Neuron (in vitro differentiated cells): Measurements from ENCODE around the gene CAMSAP2.

Experiments used
- H2AFZ ChIP-seq: one replicate; pipeline ENCODE4 v1.6.1; 2013; ENCODE audit warnings: low read depth, mild to moderate bottlenecking, inconsistent platforms, low read length, moderate library complexity
- H3K27me3 ChIP-seq: one replicate; pipeline ENCODE4 v1.6.1; 2013; ENCODE audit warnings: low read length; ENCODE audit not compliant: insufficient read depth
- H3K36me3 ChIP-seq: one replicate; pipeline ENCODE4 v1.6.1; 2013; ENCODE audit warnings: low read length; ENCODE audit not compliant: insufficient read depth
- H3K4me1 ChIP-seq: one replicate; pipeline ENCODE4 v1.6.1; 2013; ENCODE audit warnings: low read length; ENCODE audit not compliant: insufficient read depth
- H3K4me3 ChIP-seq: 2 replicates; pipeline ENCODE4 v1.5.1; 2013; ENCODE audit warnings: mild to moderate bottlenecking, low read length, moderate library complexity
- H3K9me3 ChIP-seq: one replicate; pipeline ENCODE4 v1.6.1; 2013; ENCODE audit warnings: low read length

Gene CAMSAP2

DNA sequence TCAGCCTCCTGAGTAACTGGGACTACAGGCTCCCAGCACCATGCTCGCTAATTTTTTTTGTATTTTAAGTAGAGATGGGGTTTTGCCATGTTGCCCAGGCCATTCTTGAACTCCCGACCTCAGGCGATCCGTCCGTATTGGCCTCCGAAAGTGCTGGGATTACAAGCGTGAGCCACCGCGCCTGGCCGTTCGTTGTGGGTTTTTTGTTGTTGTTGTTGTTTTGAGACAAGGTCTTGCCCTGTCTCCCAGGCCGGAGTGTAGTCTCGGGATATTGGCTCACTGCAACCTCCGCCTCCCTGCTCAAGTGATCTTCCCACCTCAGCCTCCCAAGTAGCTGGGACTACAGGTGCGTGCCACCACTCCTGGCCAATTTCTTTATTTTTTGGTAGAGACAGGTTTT, 151.3 kb downstream of the CAMSAP2 start:
- H3K4me1 ChIP-seq, result peaks cover 32% of the 10 kb centered on the region
- no peaks in the 10 kb centered on the region for H3K27me3 ChIP-seq
- no peaks in the 10 kb centered on the region for H3K9me3 ChIP-seq
- no peak overlapping the region for H3K4me3 ChIP-seq
- H2AFZ ChIP-seq, result no peak overlapping the region
- H3K36me3 ChIP-seq, result peaks cover 4% of the 10 kb centered on the region

DNA sequence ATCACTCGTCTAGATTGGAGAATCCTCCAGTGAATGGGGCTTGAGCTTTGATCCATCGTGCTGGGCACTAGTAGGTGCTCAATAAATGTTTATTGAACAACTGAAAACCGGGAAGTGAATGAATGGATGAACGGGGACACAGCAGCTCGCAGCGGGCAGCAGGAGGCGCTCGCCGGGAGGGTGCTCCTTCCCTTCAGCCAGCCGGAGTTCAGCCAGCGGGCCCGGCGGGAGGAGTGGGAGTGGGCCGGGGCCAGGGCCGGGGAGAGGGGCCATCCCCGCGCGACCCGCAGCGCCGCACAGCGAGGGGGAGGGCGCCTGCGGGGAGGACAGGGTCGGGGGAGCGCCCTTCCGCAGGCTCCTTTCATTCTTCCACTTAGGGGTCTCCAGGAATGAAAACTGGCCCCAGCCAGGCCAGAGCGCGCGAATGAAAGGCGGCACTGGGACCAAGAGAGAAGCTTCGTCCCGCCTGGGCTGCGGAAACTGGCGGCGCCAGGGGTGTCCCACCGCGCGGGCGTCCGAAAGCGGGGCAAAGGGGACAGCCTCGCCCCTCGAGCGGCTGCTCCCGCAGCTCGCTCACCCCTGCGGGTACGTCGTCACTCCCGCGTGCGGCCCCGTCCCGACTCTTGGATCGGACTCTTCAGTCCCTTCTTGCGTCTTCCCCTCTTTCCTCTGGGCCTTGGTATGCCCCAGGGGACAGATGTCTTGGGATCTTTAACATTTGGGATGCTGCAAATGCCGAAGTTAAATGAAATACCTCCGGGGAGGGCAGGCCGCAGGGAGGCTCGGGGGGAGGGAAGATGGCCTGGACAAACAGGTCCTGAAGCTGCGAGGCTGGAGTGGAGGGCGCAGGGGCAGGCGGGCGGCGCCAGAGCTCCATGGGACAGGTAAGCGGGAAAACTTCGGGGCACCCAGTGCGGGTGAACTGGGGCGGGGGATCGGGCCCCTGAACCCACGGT, 152.4 kb downstream of the CAMSAP2 start:
- Histone ChIP-seq H3K9me3 (no peaks in the 10 kb centered on the region), H3K4me3 (peak overlapping the region; percentile 96), H2AFZ (peak overlapping the region; percentile 86), H3K27me3 (no peaks in the 10 kb centered on the region), H3K4me1 (peaks cover 32% of the 10 kb centered on the region), H3K36me3 (peaks cover 4% of the 10 kb centered on the region)

DNA sequence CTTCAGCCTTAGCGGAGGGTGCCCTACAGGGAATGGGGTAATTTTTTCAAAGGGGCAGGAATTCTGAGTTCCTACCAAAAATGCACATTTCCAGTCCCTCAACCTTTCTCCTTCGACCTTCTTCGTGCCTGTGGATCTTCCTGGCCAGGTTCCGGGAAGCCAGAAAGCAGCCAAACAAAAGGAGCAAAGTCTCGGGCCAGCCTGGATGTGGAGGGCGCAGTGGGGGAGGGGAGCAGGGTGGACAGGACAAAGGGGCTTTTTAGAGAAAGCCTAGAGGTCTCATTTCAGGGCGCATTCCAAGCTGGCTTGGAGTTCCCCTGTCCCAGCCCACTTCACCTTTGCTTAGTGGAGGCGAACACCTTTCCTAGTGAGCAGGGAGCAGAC, 153.1 kb downstream of the CAMSAP2 start:
- Histone ChIP-seq H3K27me3 (no peaks in the 10 kb centered on the region), H3K4me1 (peaks cover 32% of the 10 kb centered on the region), H3K4me3 (peak overlapping the region; percentile 96), H3K36me3 (peaks cover 4% of the 10 kb centered on the region), H2AFZ (peak overlapping the region; percentile 86), H3K9me3 (no peaks in the 10 kb centered on the region)

DNA sequence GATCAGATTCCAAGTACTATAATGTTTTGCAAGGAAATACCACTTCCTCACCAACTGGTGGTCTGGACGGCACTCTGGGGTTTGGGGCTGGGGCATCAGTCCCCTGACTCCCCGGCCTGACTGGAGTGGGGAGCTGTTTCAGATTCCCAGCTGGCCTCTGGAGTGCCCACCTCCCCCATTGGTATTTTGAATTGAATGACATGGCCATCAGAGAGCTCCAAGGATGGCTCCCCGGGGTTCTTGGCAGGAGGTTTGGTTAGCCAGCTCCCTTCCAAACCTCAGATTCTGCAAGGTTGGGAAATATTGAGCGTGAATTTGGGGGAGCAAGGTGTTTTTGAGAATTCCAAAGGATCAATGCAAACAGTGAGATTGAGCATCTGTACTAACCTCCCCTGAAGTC, 153.9 kb downstream of the CAMSAP2 start:
- Histone ChIP-seq H3K4me1 (peaks cover 31% of the 10 kb centered on the region), H3K9me3 (no peaks in the 10 kb centered on the region), H3K36me3 (peaks cover 9% of the 10 kb centered on the region), H3K27me3 (no peaks in the 10 kb centered on the region), H2AFZ (peak overlapping the region; percentile 86), H3K4me3 (peak overlapping the region; percentile 96)

DNA sequence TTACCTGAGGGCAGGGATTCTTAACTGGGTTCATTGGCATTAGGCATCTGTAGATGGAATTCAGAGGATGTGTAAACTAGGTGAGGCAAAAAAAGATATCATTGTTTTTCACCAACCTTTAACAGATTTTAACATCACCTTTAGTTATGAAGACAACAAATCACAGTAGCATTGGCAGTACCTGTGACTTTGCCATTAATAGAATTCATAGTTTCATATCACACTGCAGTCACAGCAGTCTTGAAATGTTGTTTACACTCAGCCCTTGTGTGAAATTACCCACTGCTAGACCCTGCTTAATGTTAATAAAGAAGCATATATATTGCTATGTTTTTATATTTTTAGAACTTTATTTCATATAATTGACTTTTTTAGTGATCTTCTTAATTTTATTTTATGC, 154.3 kb downstream of the CAMSAP2 start:
- H3K4me3 ChIP-seq, result peak overlapping the region; percentile 96
- H2AFZ ChIP-seq, result no peak overlapping the region
- H3K9me3 ChIP-seq, result no peaks in the 10 kb centered on the region
- peaks cover 27% of the 10 kb centered on the region for H3K4me1 ChIP-seq
- H3K27me3 ChIP-seq, result no peaks in the 10 kb centered on the region
- H3K36me3 ChIP-seq, result peaks cover 13% of the 10 kb centered on the region

DNA sequence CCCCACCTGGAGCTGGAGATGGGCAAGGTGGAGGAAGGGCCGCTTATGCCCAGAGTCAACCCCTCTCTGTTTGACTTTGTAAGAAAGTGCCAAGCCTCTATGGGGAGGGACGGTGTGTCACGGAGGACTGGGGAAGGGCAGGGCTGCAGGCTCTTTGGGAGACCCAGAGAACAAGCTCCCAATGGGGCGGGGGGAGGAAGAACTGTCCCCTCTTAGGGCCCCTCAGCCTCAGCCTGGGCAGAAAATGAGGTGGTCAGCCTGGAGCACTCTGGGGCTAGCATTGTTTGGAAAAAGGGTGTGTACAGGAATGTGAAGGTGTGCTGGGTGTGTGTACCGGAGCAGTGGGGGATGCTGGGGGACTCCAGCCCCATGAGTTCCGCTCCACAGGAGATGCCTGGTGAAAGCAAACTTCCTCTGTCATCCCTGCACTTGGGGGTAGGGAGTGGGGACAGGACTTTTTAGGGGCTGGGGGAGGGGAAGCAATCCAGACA, 154.8 kb downstream of the CAMSAP2 start:
- Histone ChIP-seq H2AFZ (no peak overlapping the region), H3K4me3 (peak overlapping the region; percentile 96), H3K36me3 (peaks cover 18% of the 10 kb centered on the region), H3K4me1 (peaks cover 27% of the 10 kb centered on the region), H3K27me3 (no peaks in the 10 kb centered on the region), H3K9me3 (no peaks in the 10 kb centered on the region)

DNA sequence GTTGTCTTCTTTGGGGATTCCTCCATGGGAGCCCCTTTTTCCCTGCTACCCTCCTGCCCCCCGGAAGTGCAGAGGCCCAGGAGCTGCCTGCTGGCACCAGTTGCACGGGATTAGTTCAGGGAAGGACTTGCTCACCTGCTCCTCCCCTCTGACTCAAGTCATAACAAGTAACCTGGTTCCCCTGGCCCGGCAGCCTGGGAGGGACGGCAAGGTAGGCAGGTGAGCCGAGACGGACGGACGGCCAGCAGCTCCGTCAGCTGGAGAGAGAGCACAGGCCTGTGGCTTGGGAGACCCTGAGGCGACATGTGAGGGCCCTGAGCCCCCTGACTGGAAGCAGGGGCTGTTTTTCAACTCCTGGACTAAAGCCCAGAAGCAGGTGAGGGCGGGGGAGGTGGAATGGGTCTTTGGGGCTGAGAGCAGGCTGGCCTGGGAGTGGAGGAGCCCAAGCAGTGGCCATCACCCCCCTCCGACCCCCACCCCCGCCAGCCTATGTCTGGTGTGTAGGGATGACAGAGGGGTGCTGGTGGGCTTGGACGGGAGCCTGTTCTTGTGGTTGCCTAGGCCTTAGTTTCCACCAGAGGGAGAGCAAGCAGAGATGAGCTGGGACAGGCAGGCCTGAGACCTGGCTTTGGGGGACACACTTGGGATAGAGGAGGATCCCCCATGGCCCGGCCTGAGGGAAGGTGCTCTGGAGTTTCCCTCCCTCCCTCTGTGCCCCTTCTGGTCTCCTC, 156.2 kb downstream of the CAMSAP2 start, which contains the start of gene INAVA:
TSS of gene INAVA (plus strand) at position 189 of the 731 bp plus-strand sequence. CDS start 3,501 bp downstream, outside the sequence.
- H3K4me3 ChIP-seq, result peak within 1 kb of the TSS; percentile 96
- H3K27me3 ChIP-seq, result no peaks in the 10 kb centered on the region
- H3K36me3 ChIP-seq, result peaks cover 32% of the 10 kb centered on the region

DNA sequence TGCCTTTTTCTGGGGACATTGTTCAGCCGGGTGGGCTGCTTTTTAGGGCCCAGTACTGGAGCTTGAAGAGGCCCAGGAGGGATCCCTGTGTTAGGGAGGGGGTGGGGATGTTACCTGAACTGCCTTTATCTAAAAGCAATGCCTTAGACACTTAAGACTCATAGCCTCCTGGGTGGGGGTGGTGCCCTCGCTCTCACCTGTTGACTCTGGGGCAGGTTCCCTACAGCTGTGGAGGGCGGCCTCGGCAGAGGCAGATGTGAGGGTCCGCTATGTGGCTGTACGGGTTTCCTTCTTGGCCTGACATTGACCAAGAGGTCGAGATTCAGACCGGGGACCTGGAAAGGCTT, 156.7 kb downstream of the CAMSAP2 start:
- Histone ChIP-seq H3K4me3 (no peak overlapping the region), H3K27me3 (no peaks in the 10 kb centered on the region), H3K36me3 (peaks cover 37% of the 10 kb centered on the region), H3K4me1 (peaks cover 27% of the 10 kb centered on the region), H3K9me3 (no peaks in the 10 kb centered on the region), H2AFZ (no peak overlapping the region)

More for the DNA sequence above, 156.2 kb downstream of the CAMSAP2 start, which contains the start of gene INAVA:
- Histone ChIP-seq H2AFZ (no peak within 1 kb of the TSS), H3K4me1 (peaks cover 27% of the 10 kb centered on the region), H3K9me3 (no peaks in the 10 kb centered on the region)

DNA sequence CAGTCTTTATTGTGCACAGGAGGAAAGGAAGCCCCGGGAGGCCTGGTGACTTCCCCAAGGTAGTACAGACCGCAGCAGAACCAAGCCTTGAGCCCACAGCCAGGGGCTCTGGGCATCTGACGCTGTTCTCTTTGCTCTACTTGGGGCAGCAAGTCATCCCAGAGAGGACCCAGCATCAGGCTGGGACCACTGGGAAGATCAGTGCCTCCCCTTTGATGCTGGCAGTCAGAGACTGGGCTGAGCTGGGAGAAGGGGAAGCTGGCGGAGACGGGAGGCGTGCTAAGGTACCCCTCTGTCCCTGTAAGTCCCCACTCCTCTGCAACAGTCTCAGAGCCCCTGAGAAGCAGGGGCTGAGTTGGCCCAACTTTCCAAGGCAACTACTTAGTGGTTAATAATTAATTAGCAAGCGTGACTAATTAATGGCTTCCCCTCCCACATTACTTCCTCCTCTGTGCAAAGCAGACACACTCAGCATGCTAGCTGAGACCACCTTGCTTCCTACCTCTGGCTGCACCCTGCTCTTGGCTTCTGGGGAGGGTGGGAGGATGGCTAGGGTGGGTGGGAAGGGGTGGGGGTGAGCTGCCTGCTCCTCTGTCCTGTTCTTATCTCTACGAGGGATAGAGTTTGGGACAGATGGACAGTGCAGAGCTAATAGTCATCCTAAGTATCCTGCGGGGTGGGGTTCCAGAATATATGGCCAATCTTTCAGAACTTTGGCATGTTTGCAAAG, 157.3 kb downstream of the CAMSAP2 start:
- Histone ChIP-seq H3K4me1 (peaks cover 27% of the 10 kb centered on the region), H3K9me3 (no peaks in the 10 kb centered on the region), H3K27me3 (no peaks in the 10 kb centered on the region), H3K4me3 (no peak overlapping the region), H2AFZ (no peak overlapping the region), H3K36me3 (peaks cover 43% of the 10 kb centered on the region)

DNA sequence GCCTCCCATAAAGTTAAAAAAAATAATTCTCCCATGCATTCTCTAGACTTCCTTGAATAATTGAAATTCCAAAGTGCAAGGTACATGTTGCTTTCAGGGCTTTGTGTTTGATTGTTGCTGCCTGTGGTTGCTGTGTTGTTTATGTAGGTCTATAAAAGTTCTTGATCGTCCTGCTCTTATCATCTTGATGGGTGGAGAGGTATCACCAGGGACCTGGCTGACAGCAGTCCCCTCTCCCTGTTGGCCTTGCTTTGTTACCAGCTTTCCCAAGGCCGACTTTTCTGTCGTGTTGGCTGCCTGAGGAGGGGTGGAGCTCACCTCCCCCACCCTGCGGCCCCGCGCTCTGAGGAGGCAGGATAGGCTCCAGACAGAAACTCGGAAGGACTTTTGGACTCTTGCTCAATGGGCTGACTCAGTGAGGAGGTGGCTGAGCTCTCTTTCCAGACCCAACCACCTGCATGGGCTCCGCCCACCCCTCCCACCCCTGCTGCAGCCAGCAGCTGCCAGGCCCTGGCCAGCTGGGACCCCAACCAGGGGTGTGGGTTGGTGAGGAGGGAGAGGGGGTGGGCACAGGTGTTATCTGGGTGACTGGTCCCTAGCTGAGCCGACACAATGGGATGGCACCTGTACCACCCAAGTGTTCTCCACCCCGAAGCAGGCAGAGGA, 158.0 kb downstream of the CAMSAP2 start:
- peaks cover 27% of the 10 kb centered on the region for H3K4me1 ChIP-seq
- H3K27me3 ChIP-seq, result no peaks in the 10 kb centered on the region
- H3K36me3 ChIP-seq, result peaks cover 50% of the 10 kb centered on the region
- no peak overlapping the region for H2AFZ ChIP-seq
- H3K4me3 ChIP-seq, result no peak overlapping the region
- no peaks in the 10 kb centered on the region for H3K9me3 ChIP-seq

DNA sequence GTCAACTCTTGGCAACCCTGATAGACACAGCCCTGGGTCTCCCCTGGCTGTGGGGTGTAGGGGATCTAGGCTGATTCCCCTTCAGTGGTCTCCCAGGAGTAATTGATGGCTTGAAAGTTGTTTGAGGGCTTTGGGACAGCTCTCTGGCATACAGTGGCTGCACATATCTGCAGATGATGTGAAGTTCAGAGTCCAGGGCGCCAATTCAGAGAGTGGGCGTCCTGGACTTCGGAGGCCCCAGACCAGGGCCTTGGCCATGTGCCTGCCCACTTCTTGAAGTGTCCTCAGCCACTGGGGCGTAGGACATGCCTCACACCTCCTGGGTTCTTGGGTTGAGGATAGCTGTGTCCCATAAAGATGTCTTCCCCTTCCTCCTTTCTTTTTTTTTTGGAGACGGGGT, 158.6 kb downstream of the CAMSAP2 start:
- Histone ChIP-seq H3K4me3 (no peak overlapping the region), H3K36me3 (peaks cover 56% of the 10 kb centered on the region), H3K9me3 (no peaks in the 10 kb centered on the region), H2AFZ (no peak overlapping the region), H3K4me1 (peaks cover 27% of the 10 kb centered on the region), H3K27me3 (no peaks in the 10 kb centered on the region)

DNA sequence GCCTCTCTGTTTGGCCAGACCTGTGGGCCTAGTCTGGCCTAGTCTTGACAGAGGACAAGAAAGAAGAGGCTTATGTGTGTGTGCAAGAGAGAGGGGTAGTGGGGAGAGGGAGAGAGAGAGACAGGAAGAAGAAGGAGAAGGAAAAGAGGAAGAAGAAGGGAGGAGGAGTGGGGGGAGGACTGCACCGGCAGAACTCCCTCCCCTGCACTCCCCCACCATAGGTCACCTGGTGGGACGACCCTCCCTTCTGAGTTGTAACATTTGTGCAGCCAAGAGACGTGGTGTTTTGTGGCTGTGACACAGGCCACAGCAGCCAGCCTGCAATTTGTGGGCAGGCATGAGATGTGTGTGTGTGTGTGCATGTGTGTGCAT, 160.3 kb downstream of the CAMSAP2 start:
- Histone ChIP-seq H3K27me3 (no peaks in the 10 kb centered on the region), H3K36me3 (peaks cover 66% of the 10 kb centered on the region), H2AFZ (no peak overlapping the region), H3K9me3 (no peaks in the 10 kb centered on the region), H3K4me1 (peaks cover 10% of the 10 kb centered on the region), H3K4me3 (no peak overlapping the region)
